Liver (tissue), 9 donors: Measurements from ENCODE around the gene TSHZ2. TPM values are rescaled to one million over a fixed set of nuclear protein-coding genes. Genes with fewer than 3 reads are reported as not detected.

Source experiments
- DNase-seq: peaks from one replicate; pipeline ENCODE4 v3.0.0-alpha.2; 2017; ENCODE audit warnings: low spot score
- H3K27ac ChIP-seq, 2 donors: one replicate each; pipeline ENCODE4 v1.7.0; 2013; ENCODE audit warnings: inconsistent platforms in 2 of 2, low read length in 2 of 2, control low read depth in 1 of 2, low read depth in 1 of 2, mild to moderate bottlenecking in 1 of 2
- H3K27me3 ChIP-seq, 4 donors: one replicate each; pipeline versions ENCODE4 v1.6.1 to v1.7.0; 2013; ENCODE audit warnings: low read length in 3 of 4, inconsistent platforms in 1 of 4, mild to moderate bottlenecking in 1 of 4, moderate library complexity in 1 of 4; ENCODE audit not compliant: control insufficient read depth in 4 of 4, insufficient read depth in 4 of 4
- H3K36me3 ChIP-seq, 4 donors: one replicate each; pipeline versions ENCODE4 v1.6.1 to v1.7.0; 2013; ENCODE audit warnings: low read length in 3 of 4, mild to moderate bottlenecking in 3 of 4, low read depth in 1 of 4, moderate library complexity in 1 of 4; ENCODE audit not compliant: control insufficient read depth in 4 of 4, insufficient read depth in 3 of 4
- H3K4me1 ChIP-seq, 4 donors: one replicate each; pipeline versions ENCODE4 v1.6.1 to v1.7.0; 2013; ENCODE audit warnings: low read length in 3 of 4, mild to moderate bottlenecking in 3 of 4, moderate library complexity in 1 of 4; ENCODE audit not compliant: control insufficient read depth in 4 of 4, insufficient read depth in 4 of 4
- H3K4me3 ChIP-seq, 3 donors: one replicate each; pipeline versions ENCODE4 v1.6.1 to v1.7.0; 2013; ENCODE audit warnings: low read length in 3 of 3, control low read depth in 1 of 3, low read depth in 1 of 3, mild to moderate bottlenecking in 1 of 3
- H3K9ac ChIP-seq, 2 donors: one replicate each; pipeline ENCODE4 v1.7.0; 2013; ENCODE audit warnings: low read length in 2 of 2, mild to moderate bottlenecking in 2 of 2, moderate library complexity in 2 of 2, control low read depth in 1 of 2, low read depth in 1 of 2
- H3K9me3 ChIP-seq, 4 donors: one replicate each; pipeline versions ENCODE4 v1.6.1 to v1.7.0; 2013; ENCODE audit warnings: low read length in 3 of 4; ENCODE audit not compliant: control insufficient read depth in 4 of 4
- ATF3 ChIP-seq: IDR thresholded peaks from 2 replicates; pipeline ENCODE4 v1.6.1; 2016; ENCODE audit warnings: antibody characterized with exemption
- FOXA1 ChIP-seq: IDR thresholded peaks from 2 replicates; pipeline ENCODE4 v1.6.1; 2016; ENCODE audit warnings: antibody characterized with exemption
- FOXA2 ChIP-seq: IDR thresholded peaks from 2 replicates; pipeline ENCODE4 v1.6.1; 2016; ENCODE audit warnings: antibody characterized with exemption
- GABPA ChIP-seq, 2 donors: IDR thresholded peaks in 1 of 2; conservative IDR thresholded peaks in 1 of 2; 2 replicates each; pipeline ENCODE4 v1.6.1; 2016; ENCODE audit warnings: antibody characterized with exemption in 2 of 2, mild to moderate bottlenecking in 1 of 2, moderate library complexity in 1 of 2
- HNF4A ChIP-seq, 2 donors: conservative IDR thresholded peaks; 2 replicates each; pipeline ENCODE4 v1.6.1; 2016; ENCODE audit warnings: antibody characterized with exemption in 2 of 2, mild to moderate bottlenecking in 2 of 2
- JUND ChIP-seq, 2 donors: IDR thresholded peaks; 2 replicates each; pipeline ENCODE4 v1.6.1; 2016; ENCODE audit warnings: antibody characterized with exemption in 2 of 2
- NR2F2 ChIP-seq: IDR thresholded peaks from 2 replicates; pipeline ENCODE4 v1.6.1; 2016; ENCODE audit warnings: antibody characterized with exemption
- RAD21 ChIP-seq, 2 donors: IDR thresholded peaks; 2 replicates each; pipeline ENCODE4 v1.6.1; 2016; ENCODE audit warnings: antibody characterized with exemption in 2 of 2, mild to moderate bottlenecking in 2 of 2
- RXRA ChIP-seq, 2 donors: IDR thresholded peaks; 2 replicates each; pipeline ENCODE4 v1.6.1; 2017 to 2018; ENCODE audit warnings: antibody characterized with exemption in 2 of 2, mild to moderate bottlenecking in 1 of 2
- SP1 ChIP-seq: IDR thresholded peaks from 2 replicates; pipeline ENCODE4 v1.6.1; 2018; ENCODE audit warnings: antibody characterized with exemption, mild to moderate bottlenecking
- TAF1 ChIP-seq: conservative IDR thresholded peaks from 2 replicates; pipeline ENCODE4 v1.6.1; 2016; ENCODE audit warnings: antibody characterized with exemption, mild to moderate bottlenecking
- YY1 ChIP-seq: IDR thresholded peaks from 2 replicates; pipeline ENCODE4 v1.6.1; 2016; ENCODE audit warnings: antibody characterized with exemption, mild to moderate bottlenecking
- WGBS: extraction: QIAGEN DNeasy Blood & Tissue Kit; methylation state at CpG from one replicate; pipeline ENCODE4 v1.1.7; 2013; 5-methylcytosine and 5-hydroxymethylcytosine counted together
- polyA plus RNA-seq, 2 donors: library from polyadenylated mRNA; stranded (reverse) in 1 of 2; unstranded in 1 of 2; fragments of 200-250 nt in 1 of 2; fragments of >200 nt in 1 of 2; fragmentation: Nextera tagmentation in 1 of 2; extraction: Ambion mirVana in 1 of 2; gene quantifications; one replicate each; pipeline versions ENCODE4 v1.2.1 to v1.2.3, GENCODE V29; 2013 to 2015
- total RNA-seq, 2 donors: library from RNA; depleted of rRNA; stranded (reverse); fragments of >200 nt; gene quantifications; one replicate each; pipeline ENCODE4 v1.2.3, GENCODE V29; 2014
- TF ChIP-seq, protein P1 (sequence below): IDR thresholded peaks from 2 replicates; pipeline ENCODE4 v1.6.1; 2016; ENCODE audit warnings: antibody characterized with exemption
- TF ChIP-seq, protein P2 (sequence below): IDR thresholded peaks from 2 replicates; pipeline ENCODE4 v1.6.1; 2016; ENCODE audit warnings: antibody characterized with exemption, mild to moderate bottlenecking
- TF ChIP-seq, protein P3 (sequence below): IDR thresholded peaks from 2 replicates; pipeline ENCODE4 v1.6.1; 2016; ENCODE audit warnings: antibody characterized with exemption
- donor health status: healthy.
- donor health status: healthy.
- donor health status: healthy.
- donor health status: healthy.
- donor health status: healthy.

Gene TSHZ2
- total and polyA plus RNA-seq, 4 donors = 2.9 to 11.3 (median 7.8) TPM

GRCh38 chr20:53387983-53388675 is 416.0 kb downstream of the TSHZ2 start:
- DNase-seq = no peak

GRCh38 chr20:53389516-53390300 is 417.6 kb downstream of the TSHZ2 start:
- no peak for DNase-seq
- Histone ChIP-seq H3K27me3 (no peaks in the 10 kb centered on the region), H3K4me1 (peaks cover 0 to 5% (median 3%) of the 10 kb centered on the region in 4 donors), H3K9me3 (no peaks in the 10 kb centered on the region), H3K4me3 (no peak overlapping the region), H3K9ac (no peak overlapping the region), H3K27ac (no peak overlapping the region), H3K36me3 (no peaks in the 10 kb centered on the region)
- no peak for TF ChIP-seq FOXA2
- no peak for TF ChIP-seq GABPA (IDR thresholded peaks at IDR 0.05 in 1 of 2, conservative IDR thresholded peaks at IDR 0.05 in 1 of 2)
- TF ChIP-seq ATF3 = no peak
- 93% methylated on average over 10 of the region's 10 CpGs for WGBS

More at GRCh38 chr20:53387983-53388675, 416.0 kb downstream of the TSHZ2 start:
- Histone ChIP-seq H3K27ac (no peak overlapping the region), H3K36me3 (no peaks in the 10 kb centered on the region), H3K27me3 (no peaks in the 10 kb centered on the region), H3K4me3 (no peak overlapping the region), H3K9me3 (no peaks in the 10 kb centered on the region), H3K4me1 (no peaks in the 10 kb centered on the region), H3K9ac (no peak overlapping the region)
- 92% methylated on average over 8 of the region's 8 CpGs for WGBS
- no peak for TF ChIP-seq NR2F2
- TF ChIP-seq YY1 = no peak
- TF ChIP-seq, protein P1, sequence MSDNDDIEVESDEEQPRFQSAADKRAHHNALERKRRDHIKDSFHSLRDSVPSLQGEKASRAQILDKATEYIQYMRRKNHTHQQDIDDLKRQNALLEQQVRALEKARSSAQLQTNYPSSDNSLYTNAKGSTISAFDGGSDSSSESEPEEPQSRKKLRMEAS = no peak
- TF ChIP-seq SP1 = no peak

DNA sequence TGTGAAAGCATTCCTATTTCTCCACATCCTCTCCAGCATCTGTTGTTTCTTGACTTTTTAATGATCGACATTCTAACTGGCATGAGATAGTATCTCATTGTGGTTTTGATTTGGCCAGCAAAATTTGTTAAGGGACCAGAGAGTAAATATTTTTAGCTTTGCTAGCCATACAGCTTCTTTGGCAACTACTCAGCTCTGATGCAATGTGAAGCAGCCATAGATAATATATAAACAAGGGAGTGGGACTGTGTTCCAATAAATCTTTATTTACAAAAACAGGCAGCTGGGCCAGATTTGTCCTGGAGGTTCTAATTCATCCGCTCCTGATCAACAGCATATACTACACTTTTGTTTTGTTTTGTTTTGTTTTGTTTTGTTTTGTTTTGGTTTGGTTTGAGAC is 418.6 kb downstream of the TSHZ2 start:
- Histone ChIP-seq H3K36me3 (no peaks in the 10 kb centered on the region), H3K4me1 (peaks cover 0 to 12% (median 6%) of the 10 kb centered on the region in 4 donors), H3K9me3 (no peaks in the 10 kb centered on the region), H3K9ac (no peak overlapping the region), H3K4me3 (no peak overlapping the region), H3K27me3 (no peaks in the 10 kb centered on the region), H3K27ac (no peak overlapping the region)
- TF ChIP-seq RAD21 (IDR thresholded peaks at IDR 0.05) = no peak
- WGBS = 98% methylated on average over 2 of the region's 2 CpGs
- no peak for DNase-seq

- TF ChIP-seq YY1 (peak; percentile 20), GABPA (IDR thresholded peaks at IDR 0.05 in 1 of 2, conservative IDR thresholded peaks at IDR 0.05 in 1 of 2) (no peak), HNF4A (conservative IDR thresholded peaks at IDR 0.05) (peak; percentile 27 to 54), FOXA1 (no peak), FOXA2 (no peak), RXRA (IDR thresholded peaks at IDR 0.05) (peak in 1 of 2 donors; percentile 61), NR2F2 (peak; percentile 61), JUND (IDR thresholded peaks at IDR 0.05) (peak in 1 of 2 donors; percentile 15), TAF1 (no peak), RAD21 (IDR thresholded peaks at IDR 0.05) (peak in 1 of 2 donors; percentile 7)
- TF ChIP-seq, protein P2, sequence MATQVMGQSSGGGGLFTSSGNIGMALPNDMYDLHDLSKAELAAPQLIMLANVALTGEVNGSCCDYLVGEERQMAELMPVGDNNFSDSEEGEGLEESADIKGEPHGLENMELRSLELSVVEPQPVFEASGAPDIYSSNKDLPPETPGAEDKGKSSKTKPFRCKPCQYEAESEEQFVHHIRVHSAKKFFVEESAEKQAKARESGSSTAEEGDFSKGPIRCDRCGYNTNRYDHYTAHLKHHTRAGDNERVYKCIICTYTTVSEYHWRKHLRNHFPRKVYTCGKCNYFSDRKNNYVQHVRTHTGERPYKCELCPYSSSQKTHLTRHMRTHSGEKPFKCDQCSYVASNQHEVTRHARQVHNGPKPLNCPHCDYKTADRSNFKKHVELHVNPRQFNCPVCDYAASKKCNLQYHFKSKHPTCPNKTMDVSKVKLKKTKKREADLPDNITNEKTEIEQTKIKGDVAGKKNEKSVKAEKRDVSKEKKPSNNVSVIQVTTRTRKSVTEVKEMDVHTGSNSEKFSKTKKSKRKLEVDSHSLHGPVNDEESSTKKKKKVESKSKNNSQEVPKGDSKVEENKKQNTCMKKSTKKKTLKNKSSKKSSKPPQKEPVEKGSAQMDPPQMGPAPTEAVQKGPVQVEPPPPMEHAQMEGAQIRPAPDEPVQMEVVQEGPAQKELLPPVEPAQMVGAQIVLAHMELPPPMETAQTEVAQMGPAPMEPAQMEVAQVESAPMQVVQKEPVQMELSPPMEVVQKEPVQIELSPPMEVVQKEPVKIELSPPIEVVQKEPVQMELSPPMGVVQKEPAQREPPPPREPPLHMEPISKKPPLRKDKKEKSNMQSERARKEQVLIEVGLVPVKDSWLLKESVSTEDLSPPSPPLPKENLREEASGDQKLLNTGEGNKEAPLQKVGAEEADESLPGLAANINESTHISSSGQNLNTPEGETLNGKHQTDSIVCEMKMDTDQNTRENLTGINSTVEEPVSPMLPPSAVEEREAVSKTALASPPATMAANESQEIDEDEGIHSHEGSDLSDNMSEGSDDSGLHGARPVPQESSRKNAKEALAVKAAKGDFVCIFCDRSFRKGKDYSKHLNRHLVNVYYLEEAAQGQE = no peak
- TF ChIP-seq, protein P3, sequence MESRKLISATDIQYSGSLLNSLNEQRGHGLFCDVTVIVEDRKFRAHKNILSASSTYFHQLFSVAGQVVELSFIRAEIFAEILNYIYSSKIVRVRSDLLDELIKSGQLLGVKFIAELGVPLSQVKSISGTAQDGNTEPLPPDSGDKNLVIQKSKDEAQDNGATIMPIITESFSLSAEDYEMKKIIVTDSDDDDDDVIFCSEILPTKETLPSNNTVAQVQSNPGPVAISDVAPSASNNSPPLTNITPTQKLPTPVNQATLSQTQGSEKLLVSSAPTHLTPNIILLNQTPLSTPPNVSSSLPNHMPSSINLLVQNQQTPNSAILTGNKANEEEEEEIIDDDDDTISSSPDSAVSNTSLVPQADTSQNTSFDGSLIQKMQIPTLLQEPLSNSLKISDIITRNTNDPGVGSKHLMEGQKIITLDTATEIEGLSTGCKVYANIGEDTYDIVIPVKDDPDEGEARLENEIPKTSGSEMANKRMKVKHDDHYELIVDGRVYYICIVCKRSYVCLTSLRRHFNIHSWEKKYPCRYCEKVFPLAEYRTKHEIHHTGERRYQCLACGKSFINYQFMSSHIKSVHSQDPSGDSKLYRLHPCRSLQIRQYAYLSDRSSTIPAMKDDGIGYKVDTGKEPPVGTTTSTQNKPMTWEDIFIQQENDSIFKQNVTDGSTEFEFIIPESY = peak; percentile 49
- TF ChIP-seq, protein P1 = peak; percentile 96
- H3K27ac ChIP-seq = no peak overlapping the region
- H3K36me3 ChIP-seq = no peaks in the 10 kb centered on the region
- H3K27me3 ChIP-seq = no peaks in the 10 kb centered on the region
- H3K4me3 ChIP-seq = no peak overlapping the region
- DNase-seq = no peak
- no peaks in the 10 kb centered on the region for H3K9me3 ChIP-seq
- no peak overlapping the region for H3K9ac ChIP-seq
- peaks cover 0 to 12% (median 6%) of the 10 kb centered on the region in 4 donors for H3K4me1 ChIP-seq
These were observed 422.3 kb downstream of the TSHZ2 start for GRCh38 chr20:53394433-53394832.
